H9 (cell line): ENCODE measurements around the gene NFIL3. TPM values are rescaled to one million over a fixed set of nuclear protein-coding genes. Genes with fewer than 3 reads are reported as not detected.

Experiments
- DNase-seq: peaks from one replicate; pipeline ENCODE4 v3.0.0-alpha.2; 2017
- H2AFZ ChIP-seq: one replicate; pipeline ENCODE4 v1.6.1; 2013; ENCODE audit warnings: mild to moderate bottlenecking, low read length, control low read depth, moderate library complexity
- H2AK5ac ChIP-seq: 2 replicates; pipeline ENCODE4 v1.6.1; 2013; ENCODE audit warnings: low read length, control low read depth, mixed read lengths; ENCODE audit not compliant: insufficient read length
- H2BK120ac ChIP-seq: one replicate; pipeline ENCODE4 v1.6.1; 2013; ENCODE audit warnings: low read depth, mild to moderate bottlenecking, low read length, control low read depth, inconsistent platforms; ENCODE audit not compliant: poor library complexity, severe bottlenecking
- H2BK12ac ChIP-seq: 2 replicates; pipeline ENCODE4 v1.6.1; 2013; ENCODE audit warnings: low read length, control low read depth, mixed read lengths, low read depth; ENCODE audit not compliant: insufficient read length
- H2BK15ac ChIP-seq: 2 replicates; pipeline ENCODE4 v1.6.1; 2013; ENCODE audit warnings: low read depth, low read length, control low read depth
- H2BK20ac ChIP-seq: one replicate; pipeline ENCODE4 v1.6.1; 2013; ENCODE audit warnings: low read depth, mild to moderate bottlenecking, low read length, control low read depth, inconsistent platforms; ENCODE audit not compliant: poor library complexity, severe bottlenecking
- H2BK5ac ChIP-seq: 2 replicates; pipeline ENCODE4 v1.6.1; 2013; ENCODE audit warnings: low read length, control low read depth, mixed read lengths; ENCODE audit not compliant: insufficient read length
- H3K14ac ChIP-seq: 2 replicates; pipeline ENCODE4 v1.6.1; 2013; ENCODE audit warnings: low read length, control low read depth; ENCODE audit not compliant: insufficient read depth
- H3K18ac ChIP-seq: 2 replicates; pipeline ENCODE4 v1.6.1; 2013; ENCODE audit warnings: low read depth, mild to moderate bottlenecking, mixed read lengths, low read length, control low read depth; ENCODE audit not compliant: insufficient read length
- H3K23ac ChIP-seq: 2 replicates; pipeline ENCODE4 v1.6.1; 2013; ENCODE audit warnings: low read length, control low read depth, mixed read lengths, low read depth; ENCODE audit not compliant: insufficient read length
- H3K23me2 ChIP-seq: 2 replicates; pipeline ENCODE4 v1.6.1; 2013; ENCODE audit warnings: low read depth, mild to moderate bottlenecking, mixed read lengths, low read length, control low read depth; ENCODE audit not compliant: insufficient read length, poor library complexity, severe bottlenecking
- H3K27ac ChIP-seq: 2 replicates; pipeline ENCODE4 v1.5.1; 2013; ENCODE audit warnings: low read length, control low read depth, mixed read lengths, low read depth; ENCODE audit not compliant: insufficient read length
- H3K27me3 ChIP-seq: 2 replicates; pipeline ENCODE4 v1.6.1; 2013; ENCODE audit warnings: low read length, control low read depth, inconsistent platforms; ENCODE audit not compliant: insufficient read depth
- H3K4ac ChIP-seq: 2 replicates; pipeline ENCODE4 v1.6.1; 2013; ENCODE audit warnings: low read depth, mild to moderate bottlenecking, control low read depth, inconsistent platforms, low read length, moderate library complexity
- H3K4me1 ChIP-seq: 2 replicates; pipeline ENCODE4 v1.6.1; 2013; ENCODE audit warnings: low read length, control low read depth, inconsistent platforms; ENCODE audit not compliant: insufficient read depth
- H3K4me2 ChIP-seq: 2 replicates; pipeline ENCODE4 v1.6.1; 2013; ENCODE audit warnings: low read length, control low read depth, mixed read lengths; ENCODE audit not compliant: insufficient read length, insufficient read depth
- H3K56ac ChIP-seq: 2 replicates; pipeline ENCODE4 v1.6.1; 2013; ENCODE audit warnings: low read depth, mild to moderate bottlenecking, mixed read lengths, low read length, control low read depth; ENCODE audit not compliant: insufficient read length
- H3K79me1 ChIP-seq: 2 replicates; pipeline ENCODE4 v1.6.1; 2013; ENCODE audit warnings: low read depth, mild to moderate bottlenecking, moderate library complexity, low read length, control low read depth, inconsistent platforms; ENCODE audit not compliant: insufficient read depth, poor library complexity, severe bottlenecking
- H3K79me2 ChIP-seq: 2 replicates; pipeline ENCODE4 v1.6.1; 2013; ENCODE audit warnings: low read length, control low read depth, inconsistent platforms; ENCODE audit not compliant: insufficient read depth
- H3K9ac ChIP-seq: 2 replicates; pipeline ENCODE4 v1.6.1; 2013; ENCODE audit warnings: low read length, control low read depth, mixed read lengths; ENCODE audit not compliant: insufficient read length; ENCODE audit errors: extremely low read depth
- H3K9me3 ChIP-seq: one replicate; pipeline ENCODE4 v1.6.1; 2013; ENCODE audit warnings: low read depth, low read length, inconsistent platforms; ENCODE audit not compliant: control insufficient read depth
- H3T11ph ChIP-seq: one replicate; pipeline ENCODE4 v1.6.1; 2013; ENCODE audit warnings: mild to moderate bottlenecking, low read length, control low read depth, inconsistent platforms
- H4K20me1 ChIP-seq: one replicate; pipeline ENCODE4 v1.6.1; 2013; ENCODE audit not compliant: control insufficient read depth, insufficient read length, insufficient read depth
- H4K5ac ChIP-seq: 2 replicates; pipeline ENCODE4 v1.6.1; 2013; ENCODE audit warnings: low read depth, mild to moderate bottlenecking, mixed read lengths, low read length, control low read depth; ENCODE audit not compliant: insufficient read length
- H4K8ac ChIP-seq: replicated peaks from 2 replicates; pipeline ENCODE4 v1.6.1; 2013; ENCODE audit warnings: low read length, control low read depth, mixed read lengths, low read depth; ENCODE audit not compliant: insufficient read length
- H4K91ac ChIP-seq: 2 replicates; pipeline ENCODE4 v1.6.1; 2013; ENCODE audit warnings: low read depth, mild to moderate bottlenecking, moderate library complexity, mixed read lengths, low read length, control low read depth; ENCODE audit not compliant: insufficient read length
- H3K27ac Mint-ChIP-seq, 3 experiments: 2 replicates in 2 of 3; 3 replicates in 1 of 3; pipeline ENCODE4 v1.8.0; 2020 to 2021; ENCODE audit warnings: mixed read lengths in 3 of 3, mild to moderate bottlenecking in 1 of 3, moderate library complexity in 1 of 3
- H3K27me3 Mint-ChIP-seq: 2 replicates; pipeline ENCODE4 v1.8.0; 2021; ENCODE audit warnings: low read depth, mild to moderate bottlenecking, moderate library complexity, mixed read lengths
- H3K36me3 Mint-ChIP-seq, 3 experiments: 2 replicates in 2 of 3; 3 replicates in 1 of 3; pipeline ENCODE4 v1.8.0; 2020 to 2021; ENCODE audit warnings: low read depth in 3 of 3, mixed read lengths in 3 of 3; ENCODE audit not compliant: insufficient read depth in 1 of 3
- H3K4me1 Mint-ChIP-seq, 2 experiments: 2 replicates each; pipeline ENCODE4 v1.8.0; 2020; ENCODE audit warnings: mixed read lengths in 2 of 2
- H3K4me3 Mint-ChIP-seq, 2 experiments: 2 replicates in 1 of 2; 3 replicates in 1 of 2; pipeline ENCODE4 v1.8.0; 2020 to 2021; ENCODE audit warnings: mild to moderate bottlenecking in 2 of 2, mixed read lengths in 2 of 2, moderate library complexity in 1 of 2
- H3K9me3 Mint-ChIP-seq, 2 experiments: 2 replicates in 1 of 2; 3 replicates in 1 of 2; pipeline ENCODE4 v1.8.0; 2020; ENCODE audit warnings: mild to moderate bottlenecking in 2 of 2, mixed read lengths in 2 of 2, moderate library complexity in 1 of 2
- WGBS: extraction: QIAGEN DNeasy Blood & Tissue Kit; methylation state at CpG from one replicate; pipeline ENCODE4 v1.1.7; 2013; ENCODE audit warnings: missing lambda C conversion rate, low lambda C conversion rate, mixed read lengths; ENCODE audit not compliant: insufficient read length; ENCODE audit errors: extremely low coverage; 5-methylcytosine and 5-hydroxymethylcytosine counted together
- total RNA-seq: library from RNA; stranded (reverse); gene quantifications from 2 replicates; pipeline ENCODE4 v1.2.1, GENCODE V29; 2021
- TF ChIP-seq, protein P1 (sequence below): fragments of 200-600 bp; sonication (generic); conservative IDR thresholded peaks from 3 replicates; pipeline ENCODE4 v1.8.0; 2021; ENCODE audit warnings: antibody characterized with exemption, mild to moderate bottlenecking

NFIL3 gene
- total RNA-seq, 1 experiment from 2014 or later: 8.4 TPM

DNA sequence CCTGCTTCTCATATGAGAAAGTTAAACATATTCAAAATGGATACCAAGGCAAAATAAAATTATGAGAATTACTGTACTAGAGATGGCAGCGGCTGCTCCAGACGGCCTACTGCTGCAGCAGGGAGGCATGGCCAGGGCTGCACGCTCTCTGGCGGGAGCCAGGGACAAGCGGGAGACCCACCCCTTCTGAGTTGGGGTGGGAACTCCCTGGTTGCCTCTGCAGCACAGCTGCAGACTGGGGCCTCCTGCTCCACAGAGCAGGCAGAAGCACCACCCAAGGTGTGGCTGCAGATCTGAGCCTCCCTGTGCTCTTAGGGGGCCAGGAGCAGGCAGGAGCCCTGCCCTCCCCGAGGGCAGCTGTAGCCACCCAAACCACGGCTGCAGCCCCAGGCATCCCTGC lies 59.6 kb downstream of the NFIL3 start:
- H4K20me1 ChIP-seq: no peaks in the 10 kb centered on the region
- no peaks in the 10 kb centered on the region; the same call in none of the 2 replicates for H3K27me3 Mint-ChIP-seq

More for the DNA sequence above, 59.6 kb downstream of the NFIL3 start:
- no peak overlapping the region for H4K5ac ChIP-seq
- H2AK5ac ChIP-seq: no peak overlapping the region
- no peak overlapping the region for H3K56ac ChIP-seq
- H4K91ac ChIP-seq: no peak overlapping the region
- TF ChIP-seq, protein P1, sequence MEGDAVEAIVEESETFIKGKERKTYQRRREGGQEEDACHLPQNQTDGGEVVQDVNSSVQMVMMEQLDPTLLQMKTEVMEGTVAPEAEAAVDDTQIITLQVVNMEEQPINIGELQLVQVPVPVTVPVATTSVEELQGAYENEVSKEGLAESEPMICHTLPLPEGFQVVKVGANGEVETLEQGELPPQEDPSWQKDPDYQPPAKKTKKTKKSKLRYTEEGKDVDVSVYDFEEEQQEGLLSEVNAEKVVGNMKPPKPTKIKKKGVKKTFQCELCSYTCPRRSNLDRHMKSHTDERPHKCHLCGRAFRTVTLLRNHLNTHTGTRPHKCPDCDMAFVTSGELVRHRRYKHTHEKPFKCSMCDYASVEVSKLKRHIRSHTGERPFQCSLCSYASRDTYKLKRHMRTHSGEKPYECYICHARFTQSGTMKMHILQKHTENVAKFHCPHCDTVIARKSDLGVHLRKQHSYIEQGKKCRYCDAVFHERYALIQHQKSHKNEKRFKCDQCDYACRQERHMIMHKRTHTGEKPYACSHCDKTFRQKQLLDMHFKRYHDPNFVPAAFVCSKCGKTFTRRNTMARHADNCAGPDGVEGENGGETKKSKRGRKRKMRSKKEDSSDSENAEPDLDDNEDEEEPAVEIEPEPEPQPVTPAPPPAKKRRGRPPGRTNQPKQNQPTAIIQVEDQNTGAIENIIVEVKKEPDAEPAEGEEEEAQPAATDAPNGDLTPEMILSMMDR: no peak
- H2BK5ac ChIP-seq: no peak overlapping the region
- H2BK120ac ChIP-seq: no peak overlapping the region
- no peak overlapping the region for H3K27ac ChIP-seq
- H3K4ac ChIP-seq: no peak overlapping the region
- H4K8ac ChIP-seq: no peak overlapping the region
- H3K23ac ChIP-seq: no peak overlapping the region
- H3K9me3 ChIP-seq: no peaks in the 10 kb centered on the region
- peaks cover 5 to 13% of the 10 kb centered on the region in 2 experiments; a peak in 4 of 5 replicates for H3K9me3 Mint-ChIP-seq
- H3K4me1 ChIP-seq: peaks cover 8% of the 10 kb centered on the region
- peaks cover 11% of the 10 kb centered on the region; the same call in 1 of the 2 replicates for H3K79me2 ChIP-seq
- H2AFZ ChIP-seq: no peak overlapping the region
- no peak overlapping the region for H3T11ph ChIP-seq
- no peak for DNase-seq
- no peak overlapping the region for H3K27ac Mint-ChIP-seq
- no peak overlapping the region for H3K4me2 ChIP-seq
- no peak overlapping the region for H3K4me3 Mint-ChIP-seq
- H3K18ac ChIP-seq: no peak overlapping the region
- no peak overlapping the region for H3K14ac ChIP-seq
- H2BK15ac ChIP-seq: no peak overlapping the region
- WGBS: no CpG with 5 or more reads among the region's 7 CpGs
- no peak overlapping the region for H2BK20ac ChIP-seq
- peaks cover 19 to 22% of the 10 kb centered on the region in 2 experiments for H3K4me1 Mint-ChIP-seq
- no peak overlapping the region for H3K9ac ChIP-seq
- H3K79me1 ChIP-seq: no peaks in the 10 kb centered on the region
- H3K36me3 Mint-ChIP-seq: peaks cover 6 to 22% (median 10%) of the 10 kb centered on the region in 3 experiments; a peak in 6 of 7 replicates
- no peak overlapping the region for H2BK12ac ChIP-seq
- H3K27me3 ChIP-seq: no peaks in the 10 kb centered on the region
- no peaks in the 10 kb centered on the region for H3K23me2 ChIP-seq
